ENCODE data around the gene SLX9. TPM values are rescaled to one million over a fixed set of nuclear protein-coding genes. Genes with fewer than 3 reads are reported as not detected.

Gene SLX9
- polyA plus RNA-seq, 1 experiment, result 12.4 TPM

DNA sequence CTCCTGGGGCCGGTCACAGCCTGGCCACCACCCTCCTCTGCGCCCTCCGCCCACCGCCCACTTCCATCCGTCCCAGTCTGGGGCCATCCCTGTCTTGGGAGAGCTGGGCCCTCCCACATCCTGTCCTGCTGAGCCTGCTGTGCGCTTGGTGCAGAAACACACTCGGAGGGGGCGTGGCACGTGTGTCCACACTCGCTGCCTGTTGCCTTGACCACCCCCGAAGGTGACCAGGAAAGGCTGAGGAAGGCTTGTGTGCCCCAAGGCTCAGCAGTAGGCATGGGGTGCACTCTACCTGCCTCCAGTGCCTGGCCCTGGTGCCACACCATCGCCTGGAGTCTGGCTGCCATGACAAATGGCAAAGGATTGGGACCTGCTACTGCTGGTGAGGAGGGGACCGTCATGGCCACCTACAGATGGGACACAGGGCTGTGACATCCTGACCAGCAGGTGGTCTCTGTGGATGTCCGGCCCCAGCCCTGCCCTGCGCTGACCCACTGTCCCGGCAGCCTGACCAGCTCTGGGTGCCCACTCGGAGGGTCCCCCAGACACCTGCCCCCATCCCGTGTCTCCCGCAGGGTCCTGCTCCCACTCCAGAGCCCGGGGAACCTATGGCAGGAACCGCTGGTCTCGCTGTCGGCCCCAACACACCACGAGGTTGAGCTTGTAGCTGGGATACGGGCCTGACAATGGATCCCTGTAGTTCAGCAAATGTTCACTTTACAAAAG, 43.1 kb upstream of the SLX9 start:
- ChIA-PET POLR2A (no interaction called here), CTCF (interaction anchor here (1.1 to 1.8 kb wide), 4 partner anchors 13 to 240 kb away, joined by 3 to 7 read pairs (median 5); no protein-coding TSS in a partner anchor)
- TF ChIP-seq, protein P1, sequence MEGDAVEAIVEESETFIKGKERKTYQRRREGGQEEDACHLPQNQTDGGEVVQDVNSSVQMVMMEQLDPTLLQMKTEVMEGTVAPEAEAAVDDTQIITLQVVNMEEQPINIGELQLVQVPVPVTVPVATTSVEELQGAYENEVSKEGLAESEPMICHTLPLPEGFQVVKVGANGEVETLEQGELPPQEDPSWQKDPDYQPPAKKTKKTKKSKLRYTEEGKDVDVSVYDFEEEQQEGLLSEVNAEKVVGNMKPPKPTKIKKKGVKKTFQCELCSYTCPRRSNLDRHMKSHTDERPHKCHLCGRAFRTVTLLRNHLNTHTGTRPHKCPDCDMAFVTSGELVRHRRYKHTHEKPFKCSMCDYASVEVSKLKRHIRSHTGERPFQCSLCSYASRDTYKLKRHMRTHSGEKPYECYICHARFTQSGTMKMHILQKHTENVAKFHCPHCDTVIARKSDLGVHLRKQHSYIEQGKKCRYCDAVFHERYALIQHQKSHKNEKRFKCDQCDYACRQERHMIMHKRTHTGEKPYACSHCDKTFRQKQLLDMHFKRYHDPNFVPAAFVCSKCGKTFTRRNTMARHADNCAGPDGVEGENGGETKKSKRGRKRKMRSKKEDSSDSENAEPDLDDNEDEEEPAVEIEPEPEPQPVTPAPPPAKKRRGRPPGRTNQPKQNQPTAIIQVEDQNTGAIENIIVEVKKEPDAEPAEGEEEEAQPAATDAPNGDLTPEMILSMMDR (IDR thresholded peaks at IDR 0.05; ENCODE audit: insufficient read depth, low read depth, low read length), result no peak
- Histone ChIP-seq H3K27me3 (ENCODE audit: control insufficient read depth, insufficient read depth, low read length) (peaks cover 31% of the 10 kb centered on the region), H3K4me3 (ENCODE audit: low read depth, low read length) (no peak overlapping the region), H3K36me3 (ENCODE audit: control insufficient read depth, insufficient read depth, low read length) (no peaks in the 10 kb centered on the region)
- no peak for DNase-seq (ENCODE audit: low read depth)

DNA sequence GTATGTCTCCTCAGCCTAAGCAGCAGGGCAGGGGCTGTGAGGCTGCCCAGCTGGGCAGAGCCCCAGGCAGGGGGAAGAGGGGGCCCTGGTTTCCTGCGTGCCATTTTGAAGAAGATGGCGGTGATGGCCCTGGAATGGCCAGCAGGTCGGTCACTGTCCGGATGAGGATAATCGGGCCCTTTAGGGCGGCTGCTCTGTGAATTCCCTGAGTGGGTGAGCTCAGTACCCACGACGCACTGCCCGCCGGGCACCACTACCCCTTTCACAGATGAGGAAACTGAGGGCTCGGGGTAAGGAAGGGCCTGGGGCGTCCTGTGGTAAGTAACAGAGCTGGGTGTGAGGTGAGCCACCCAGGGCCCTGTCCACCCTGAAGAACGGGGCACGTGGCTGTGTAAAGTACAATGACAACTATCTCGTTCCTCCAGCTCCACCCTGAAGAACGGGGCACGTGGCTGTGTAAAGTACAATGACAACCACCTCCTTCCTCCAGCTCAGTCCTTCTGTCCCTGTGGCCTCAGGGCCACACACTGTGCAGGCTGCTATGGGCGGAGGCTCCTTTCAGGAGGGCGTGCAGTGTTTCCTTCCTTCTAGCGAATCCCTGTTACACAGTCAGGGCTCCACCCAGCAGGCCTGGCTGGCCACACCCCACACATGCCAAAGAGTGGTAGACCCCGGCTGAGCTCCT, 42.4 kb upstream of the SLX9 start:
- Histone ChIP-seq H3K36me3 (ENCODE audit: control insufficient read depth, insufficient read depth, low read length) (no peaks in the 10 kb centered on the region), H3K27me3 (ENCODE audit: control insufficient read depth, insufficient read depth, low read length) (peaks cover 34% of the 10 kb centered on the region), H3K4me3 (ENCODE audit: low read depth, low read length) (no peak overlapping the region)
- DNase-seq (ENCODE audit: low read depth), result no peak
- CTCF ChIA-PET, result interaction anchor here (1.0 to 1.8 kb wide), 5 partner anchors 14 to 104 kb away, joined by 3 to 5 read pairs (median 5); no protein-coding TSS in a partner anchor
- TF ChIP-seq, protein P1 (IDR thresholded peaks at IDR 0.05; ENCODE audit: insufficient read depth, low read depth, low read length), result no peak
- POLR2A ChIA-PET, result no interaction called here

DNA sequence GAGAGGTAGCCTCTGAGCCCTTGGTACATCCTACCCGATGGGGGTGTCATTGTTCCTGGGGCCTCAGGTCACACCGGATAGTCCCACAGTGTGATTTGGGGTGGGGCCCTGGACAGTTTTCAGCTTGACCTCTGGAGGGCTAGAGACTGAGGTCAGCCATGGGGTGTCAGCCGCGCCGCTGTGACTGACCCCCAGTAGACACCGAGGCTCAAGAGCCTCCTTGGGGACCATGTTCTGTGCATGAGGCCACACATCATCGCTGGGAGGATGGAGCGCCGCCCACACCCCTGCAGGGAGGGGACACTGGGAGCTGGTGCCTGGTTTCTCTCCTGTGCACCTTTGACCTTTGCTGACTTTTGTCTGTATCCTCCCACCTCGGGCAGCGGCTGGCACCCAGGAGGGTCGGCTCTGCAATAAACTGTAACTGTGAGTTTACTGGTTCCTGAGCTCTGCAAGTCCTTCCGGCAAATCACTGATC, 41.8 kb upstream of the SLX9 start:
- Histone ChIP-seq H3K36me3 (ENCODE audit: control insufficient read depth, insufficient read depth, low read length) (no peaks in the 10 kb centered on the region), H3K4me3 (ENCODE audit: low read depth, low read length) (no peak overlapping the region), H3K27me3 (ENCODE audit: control insufficient read depth, insufficient read depth, low read length) (peaks cover 33% of the 10 kb centered on the region)
- ChIA-PET CTCF (interaction anchor here (1.0 to 1.8 kb wide), 4 partner anchors 14 to 105 kb away, joined by 3 to 5 read pairs (median 4); no protein-coding TSS in a partner anchor), POLR2A (no interaction called here)
- no peak for DNase-seq (ENCODE audit: low read depth)
- TF ChIP-seq, protein P1 (IDR thresholded peaks at IDR 0.05; ENCODE audit: insufficient read depth, low read depth, low read length), result no peak

DNA sequence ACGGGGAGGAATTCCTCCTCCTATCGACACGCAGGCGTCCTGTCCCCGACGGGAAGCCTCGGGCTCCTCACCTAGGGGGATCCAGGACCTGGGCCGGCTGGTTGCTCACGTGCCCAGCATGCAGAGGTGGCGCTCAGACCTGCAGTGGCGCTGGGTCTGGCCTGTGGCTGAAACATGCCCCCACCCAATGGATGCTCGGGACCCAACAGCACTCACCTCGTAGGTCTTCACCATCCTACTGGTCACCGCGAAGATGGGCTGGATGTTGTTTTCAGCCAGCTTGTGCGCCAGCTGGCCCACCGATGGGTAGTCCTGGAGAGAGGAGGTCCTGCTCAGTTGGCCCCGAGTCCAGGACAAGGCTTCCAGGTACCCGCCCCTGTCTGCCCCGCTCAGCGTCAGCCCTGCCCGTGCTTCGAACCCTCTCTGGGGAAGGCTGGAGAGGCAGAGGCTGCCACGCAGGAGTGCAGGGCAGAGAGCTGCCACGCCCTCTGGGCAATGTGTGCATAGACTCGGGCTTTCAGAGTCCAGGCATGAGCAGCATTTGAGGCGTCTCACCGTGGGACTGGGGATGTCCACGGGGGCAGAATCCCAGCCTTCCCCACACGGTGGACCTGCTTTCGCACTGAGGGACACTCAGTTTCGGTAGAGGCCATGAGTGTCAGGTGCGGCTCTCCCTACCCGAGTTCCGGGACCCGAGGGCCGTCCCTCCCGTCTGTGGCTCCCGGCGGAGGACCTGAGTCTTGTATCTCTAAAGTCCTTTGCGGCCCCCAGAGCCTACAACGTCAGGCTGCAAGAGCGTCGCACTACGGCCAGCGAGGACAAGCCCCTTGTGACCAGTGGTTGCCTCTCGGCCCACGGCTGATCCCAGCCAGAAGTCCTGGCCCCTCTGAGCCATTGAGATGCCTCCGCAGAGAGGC, 40.7 kb upstream of the SLX9 start:
- Histone ChIP-seq H3K36me3 (ENCODE audit: control insufficient read depth, insufficient read depth, low read length) (no peaks in the 10 kb centered on the region), H3K27me3 (ENCODE audit: control insufficient read depth, insufficient read depth, low read length) (peaks cover 23% of the 10 kb centered on the region), H3K4me3 (ENCODE audit: low read depth, low read length) (no peak overlapping the region)
- ChIA-PET POLR2A (no interaction called here), CTCF (interaction anchor here (1.0 to 1.8 kb wide), 3 partner anchors 13 to 106 kb away, joined by 3 to 5 read pairs (median 5); no protein-coding TSS in a partner anchor)
- DNase-seq (ENCODE audit: low read depth), result no peak
- TF ChIP-seq, protein P1 (IDR thresholded peaks at IDR 0.05; ENCODE audit: insufficient read depth, low read depth, low read length), result no peak
